ENCODE data around the gene SLC6A13. TPM values are rescaled to one million over a fixed set of nuclear protein-coding genes. Genes with fewer than 3 reads are reported as not detected.

The SLC6A13 gene
- total RNA-seq, 2 donors from 2014 or later: 0.85 TPM; not detected in 1

DNA sequence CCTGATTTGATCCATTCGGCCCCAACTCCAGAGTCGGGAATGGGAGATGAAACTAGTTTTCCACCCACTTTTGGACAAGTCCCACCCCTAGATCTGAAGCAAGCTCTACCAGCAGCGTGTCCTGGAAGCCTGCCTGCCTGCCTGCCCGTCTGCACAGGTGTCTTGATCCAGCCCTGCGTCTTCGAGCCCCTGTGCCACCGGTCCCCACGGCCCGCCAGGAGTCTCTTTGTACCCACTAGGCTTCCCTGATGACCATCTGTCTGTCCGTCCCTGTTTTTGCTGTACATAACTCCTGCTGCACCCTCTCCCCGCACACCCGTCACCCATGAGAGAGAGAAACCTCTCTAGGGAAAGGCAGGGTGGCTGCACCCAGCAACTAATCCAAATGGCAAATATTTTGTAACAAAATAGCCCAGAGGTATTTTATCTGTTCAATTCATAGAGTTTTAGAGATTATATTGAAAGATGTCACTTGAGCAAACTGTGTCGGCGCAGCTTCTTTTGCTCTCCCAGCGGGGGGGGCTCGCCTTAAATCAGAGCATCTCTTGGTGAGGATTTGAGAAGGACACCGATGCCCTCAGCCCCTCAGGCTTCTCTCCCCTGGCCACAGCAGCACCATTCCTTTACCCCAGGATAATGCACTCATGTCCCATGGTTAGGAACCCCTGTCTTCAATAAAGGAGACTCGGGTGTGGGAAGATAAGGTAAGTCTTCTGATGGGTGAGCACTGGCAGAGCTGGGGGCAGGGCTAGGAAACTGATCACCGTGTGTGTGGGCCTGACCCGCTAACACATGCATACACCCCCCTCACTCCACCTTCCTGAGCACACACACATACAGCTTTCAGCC is 84.4 kb downstream of the SLC6A13 start:
- Histone ChIP-seq H3K27me3 (replicated peaks; ENCODE audit: insufficient read depth) (no peaks in the 10 kb centered on the region), H3K4me1 (replicated peaks) (no peaks in the 10 kb centered on the region), H3K27ac (no peak overlapping the region), H3K4me3 (no peak overlapping the region), H3K36me3 (no peaks in the 10 kb centered on the region), H3K9me3 (no peaks in the 10 kb centered on the region)
- TF ChIP-seq POLR2AphosphoS5 (IDR thresholded peaks at IDR 0.05) (no peak), POLR2A (IDR thresholded peaks at IDR 0.05) (no peak)
- TF ChIP-seq, protein P1, sequence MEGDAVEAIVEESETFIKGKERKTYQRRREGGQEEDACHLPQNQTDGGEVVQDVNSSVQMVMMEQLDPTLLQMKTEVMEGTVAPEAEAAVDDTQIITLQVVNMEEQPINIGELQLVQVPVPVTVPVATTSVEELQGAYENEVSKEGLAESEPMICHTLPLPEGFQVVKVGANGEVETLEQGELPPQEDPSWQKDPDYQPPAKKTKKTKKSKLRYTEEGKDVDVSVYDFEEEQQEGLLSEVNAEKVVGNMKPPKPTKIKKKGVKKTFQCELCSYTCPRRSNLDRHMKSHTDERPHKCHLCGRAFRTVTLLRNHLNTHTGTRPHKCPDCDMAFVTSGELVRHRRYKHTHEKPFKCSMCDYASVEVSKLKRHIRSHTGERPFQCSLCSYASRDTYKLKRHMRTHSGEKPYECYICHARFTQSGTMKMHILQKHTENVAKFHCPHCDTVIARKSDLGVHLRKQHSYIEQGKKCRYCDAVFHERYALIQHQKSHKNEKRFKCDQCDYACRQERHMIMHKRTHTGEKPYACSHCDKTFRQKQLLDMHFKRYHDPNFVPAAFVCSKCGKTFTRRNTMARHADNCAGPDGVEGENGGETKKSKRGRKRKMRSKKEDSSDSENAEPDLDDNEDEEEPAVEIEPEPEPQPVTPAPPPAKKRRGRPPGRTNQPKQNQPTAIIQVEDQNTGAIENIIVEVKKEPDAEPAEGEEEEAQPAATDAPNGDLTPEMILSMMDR (IDR thresholded peaks at IDR 0.05): no peak
- no peak for DNase-seq (ENCODE audit: low spot score)
- intact Hi-C loops (cut with DNase I): no loop called here
- WGBS: 77% methylated on average over 20 of the region's 20 CpGs

DNA sequence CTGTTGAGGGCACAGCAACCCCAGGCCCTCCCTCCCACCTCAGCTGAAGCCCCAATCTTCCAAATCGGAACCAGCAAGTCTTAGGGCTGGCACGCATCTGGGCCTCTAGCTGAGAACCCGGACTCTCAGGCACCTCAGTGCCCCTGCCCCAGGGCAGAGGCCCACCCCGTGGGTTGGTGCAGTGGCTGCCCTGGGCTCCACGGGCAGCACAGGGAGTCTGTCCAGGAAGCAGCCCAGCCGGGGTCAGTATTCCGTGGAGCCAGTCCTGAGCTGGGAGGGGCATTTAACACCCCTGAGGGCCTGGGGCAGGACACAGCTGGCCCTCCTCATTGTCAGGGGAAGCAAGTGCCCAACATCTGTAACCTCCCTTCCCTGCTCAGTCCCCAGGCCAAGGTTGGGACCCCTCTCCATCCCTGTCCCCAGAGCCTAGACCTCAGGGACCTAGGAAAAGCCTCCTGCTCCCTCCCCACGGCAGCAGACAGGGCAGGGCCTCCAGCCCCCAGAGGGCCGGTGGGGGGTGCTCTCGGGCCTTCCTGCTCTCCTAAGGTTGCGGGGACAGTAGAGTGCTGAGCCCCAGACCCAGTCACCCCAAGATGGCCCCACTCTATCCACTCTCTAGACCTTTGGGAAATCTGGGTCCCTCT is 85.2 kb downstream of the SLC6A13 start:
- Histone ChIP-seq H3K4me3 (no peak overlapping the region), H3K27ac (no peak overlapping the region), H3K36me3 (no peaks in the 10 kb centered on the region), H3K27me3 (replicated peaks; ENCODE audit: insufficient read depth) (peaks cover 2% of the 10 kb centered on the region), H3K9me3 (no peaks in the 10 kb centered on the region), H3K4me1 (replicated peaks) (no peaks in the 10 kb centered on the region)
- TF ChIP-seq POLR2A (IDR thresholded peaks at IDR 0.05) (no peak), POLR2AphosphoS5 (IDR thresholded peaks at IDR 0.05) (no peak)
- TF ChIP-seq, protein P1 (IDR thresholded peaks at IDR 0.05): no peak
- intact Hi-C loops (cut with DNase I): no loop called here
- WGBS: 62% methylated on average over 11 of the region's 11 CpGs
- DNase-seq (ENCODE audit: low spot score): no peak

DNA sequence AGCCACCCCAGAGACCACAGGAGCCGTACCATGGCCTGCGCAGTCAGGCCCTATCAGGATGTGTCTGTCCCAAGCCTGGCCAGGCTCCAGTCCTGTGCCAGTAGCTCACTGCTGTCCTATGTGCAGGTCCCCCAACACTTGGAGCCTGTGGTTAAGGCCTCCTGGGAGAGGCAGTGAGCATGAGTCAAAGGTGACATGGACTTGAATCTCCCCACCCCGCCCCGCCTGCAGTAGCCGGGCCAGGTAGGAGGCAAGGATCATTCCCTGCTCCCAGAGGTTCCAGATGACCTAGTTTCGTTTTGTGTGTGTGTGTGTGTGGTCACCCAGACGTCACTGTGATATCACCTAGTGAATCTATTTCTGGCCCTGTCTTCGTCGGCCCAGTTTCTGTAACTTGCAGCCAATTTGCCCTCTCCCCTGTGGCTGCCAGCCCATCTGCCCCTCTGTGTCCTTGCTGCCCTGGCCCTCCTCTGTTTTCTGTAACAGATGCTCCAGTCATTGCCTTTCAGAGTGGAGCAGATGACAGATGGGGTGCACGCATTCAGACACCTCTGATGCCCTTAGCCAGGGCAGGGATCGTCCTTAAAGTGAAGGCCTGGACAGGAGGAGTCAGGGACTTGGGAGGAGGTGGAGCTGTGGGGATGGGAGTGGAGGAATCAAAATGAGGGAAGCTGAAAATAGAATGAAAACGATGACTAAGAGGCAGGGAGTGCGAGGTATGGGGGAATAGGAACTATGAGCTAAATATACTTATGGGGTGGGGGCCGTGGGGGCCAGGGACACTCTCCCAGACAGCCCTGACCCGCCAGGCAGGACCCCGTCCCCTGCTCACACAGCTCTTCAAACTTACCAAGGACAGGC is 86.1 kb downstream of the SLC6A13 start:
- no peak for DNase-seq (ENCODE audit: low spot score)
- Histone ChIP-seq H3K4me1 (replicated peaks) (no peaks in the 10 kb centered on the region), H3K27me3 (replicated peaks; ENCODE audit: insufficient read depth) (peaks cover 2% of the 10 kb centered on the region), H3K9me3 (no peaks in the 10 kb centered on the region), H3K36me3 (no peaks in the 10 kb centered on the region), H3K27ac (no peak overlapping the region), H3K4me3 (no peak overlapping the region)
- intact Hi-C loops (cut with DNase I): no loop called here
- TF ChIP-seq POLR2A (IDR thresholded peaks at IDR 0.05) (no peak), POLR2AphosphoS5 (IDR thresholded peaks at IDR 0.05) (no peak)
- TF ChIP-seq, protein P1 (IDR thresholded peaks at IDR 0.05): no peak
- WGBS: 54% methylated on average over 16 of the region's 16 CpGs

DNA sequence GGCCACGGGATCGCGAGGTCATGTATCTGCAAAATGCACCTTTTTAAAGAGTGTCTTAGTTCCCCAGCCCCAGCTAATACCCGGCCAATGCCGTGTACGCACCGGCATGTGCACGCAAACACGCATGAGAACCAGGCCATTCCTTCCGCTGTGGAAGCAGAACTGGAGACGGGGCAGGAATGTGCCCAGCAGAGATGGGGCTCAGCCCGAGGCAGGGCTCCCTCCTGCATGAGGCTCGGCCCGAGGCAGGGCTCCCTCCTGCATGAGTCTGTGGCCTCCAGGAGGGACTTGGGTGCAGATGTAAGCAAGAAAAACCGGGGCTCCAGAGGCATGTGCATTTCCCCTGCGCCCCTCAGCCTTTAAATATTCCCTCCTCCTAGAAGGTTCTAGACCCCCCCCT is 86.9 kb downstream of the SLC6A13 start:
- no peaks in the 10 kb centered on the region for H3K4me1 ChIP-seq (replicated peaks)
- H3K4me3 ChIP-seq: no peak overlapping the region
- DNase-seq (ENCODE audit: low spot score): no peak
- no peak for TF ChIP-seq POLR2AphosphoS5 (IDR thresholded peaks at IDR 0.05)
- no peak for TF ChIP-seq POLR2A (IDR thresholded peaks at IDR 0.05)
- TF ChIP-seq, protein P1 (IDR thresholded peaks at IDR 0.05): no peak
- intact Hi-C loops (cut with DNase I): no loop called here
- no peaks in the 10 kb centered on the region for H3K9me3 ChIP-seq
- no peak overlapping the region for H3K27ac ChIP-seq
- H3K36me3 ChIP-seq: no peaks in the 10 kb centered on the region
- peaks cover 2% of the 10 kb centered on the region for H3K27me3 ChIP-seq (replicated peaks; ENCODE audit: insufficient read depth)
- WGBS: 85% methylated on average over 16 of the region's 16 CpGs
